Type B pancreatic cell (in vitro differentiated cells): ENCODE data around the gene CNBP. TPM values are rescaled to one million over a fixed set of nuclear protein-coding genes. Genes with fewer than 3 reads are reported as not detected.

Source experiments
- DNase-seq: peaks from one replicate; pipeline ENCODE4 v3.0.0; 2021; ENCODE audit warnings: mixed read lengths; ENCODE audit not compliant: unreplicated experiment; ENCODE audit errors: extremely low spot score
- H3K27ac Mint-ChIP-seq: 2 replicates; pipeline ENCODE4 v1.8.0; 2021; ENCODE audit warnings: mild to moderate bottlenecking, mixed read lengths
- H3K27me3 Mint-ChIP-seq: 2 replicates; pipeline ENCODE4 v1.8.0; 2021; ENCODE audit warnings: mixed read lengths
- H3K36me3 Mint-ChIP-seq: 2 replicates; pipeline ENCODE4 v1.8.0; 2021; ENCODE audit warnings: mixed read lengths
- H3K4me1 Mint-ChIP-seq: one replicate; pipeline ENCODE4 v1.8.0; 2021; ENCODE audit warnings: mixed read lengths; ENCODE audit not compliant: unreplicated experiment
- H3K4me3 Mint-ChIP-seq: 2 replicates; pipeline ENCODE4 v1.8.0; 2021; ENCODE audit warnings: mild to moderate bottlenecking, mixed read lengths
- H3K9me3 Mint-ChIP-seq: 2 replicates; pipeline ENCODE4 v1.8.0; 2021; ENCODE audit warnings: mixed read lengths
- CTCF ChIP-seq: fragments of 200-600 bp; sonication (generic); conservative IDR thresholded peaks from 2 replicates; pipeline ENCODE4 v1.5.0; 2021; ENCODE audit warnings: antibody characterized with exemption, mild to moderate bottlenecking
- total RNA-seq: library from RNA; stranded (reverse); gene quantifications from 2 replicates; pipeline ENCODE4 v1.2.1, GENCODE V29; 2021; ENCODE audit warnings: low replicate concordance

CNBP gene
- total RNA-seq, 1 donor from 2014 or later: 260 TPM

GRCh38 chr3:129119365-129120100, 64.2 kb downstream of the CNBP start:
- H3K4me1 Mint-ChIP-seq: peaks cover 45% of the 10 kb centered on the region
- H3K4me3 Mint-ChIP-seq: peak overlapping the region; percentile 87
- no peaks in the 10 kb centered on the region for H3K27me3 Mint-ChIP-seq
- TF ChIP-seq CTCF: no peak
- peak overlapping the region; percentile 96 for H3K27ac Mint-ChIP-seq
- DNase-seq: no peak
- peaks cover 13% of the 10 kb centered on the region for H3K36me3 Mint-ChIP-seq
- no peaks in the 10 kb centered on the region for H3K9me3 Mint-ChIP-seq

GRCh38 chr3:129118745-129119144, 65.0 kb downstream of the CNBP start:
- no peak for DNase-seq
- TF ChIP-seq CTCF: no peak
- peak overlapping the region; percentile 96 for H3K27ac Mint-ChIP-seq
- H3K36me3 Mint-ChIP-seq: peaks cover 16% of the 10 kb centered on the region
- no peaks in the 10 kb centered on the region for H3K27me3 Mint-ChIP-seq
- H3K4me3 Mint-ChIP-seq: peak overlapping the region; percentile 87
- H3K9me3 Mint-ChIP-seq: no peaks in the 10 kb centered on the region
- H3K4me1 Mint-ChIP-seq: peaks cover 45% of the 10 kb centered on the region

Other genes starting within 250 kb of the CNBP start
- 4.4 and 4.5 TPM in 2 replicates for gene CFAP92, start 189.8 kb downstream of the CNBP start, total RNA-seq
- gene EFCC1, start 182.6 kb downstream of the CNBP start, total RNA-seq: 0.29 and 2.2 TPM in 2 replicates
- not detected in 2 replicates for gene GP9, start 123.1 kb downstream of the CNBP start, total RNA-seq
- 16.2 and 21.1 TPM in 2 replicates for gene RAB43, start 62.1 kb downstream of the CNBP start, total RNA-seq
- gene ISY1, start 22.8 kb downstream of the CNBP start, total RNA-seq: 33.2 and 35.6 TPM in 2 replicates
- gene COPG1, start 65.7 kb upstream of the CNBP start, total RNA-seq: 169 and 262 TPM in 2 replicates
- 33.2 and 34.9 TPM in 2 replicates for gene HMCES, start 95.0 kb upstream of the CNBP start, total RNA-seq
- 1.2 and 6.0 TPM in 2 replicates for gene EFCAB12, start 244.7 kb upstream of the CNBP start, total RNA-seq